Lower leg skin (tissue), 4 donors: ENCODE results near the gene PRICKLE1. TPM values are rescaled to one million over a fixed set of nuclear protein-coding genes. Genes with fewer than 3 reads are reported as not detected.

ENCODE experiments used
- DNase-seq, 2 donors: peaks; one replicate each; pipeline ENCODE4 v3.0.0-alpha.2; 2019; ENCODE audit warnings: low spot score in 2 of 2
- H3K4me3 ChIP-seq: fragments of 200-600 bp; sonication (generic); 2 replicates; pipeline ENCODE4 v1.5.1; 2017; ENCODE audit warnings: mild to moderate bottlenecking, low read depth; ENCODE audit not compliant: poor library complexity, severe bottlenecking
- CTCF ChIP-seq, 3 donors: fragments of 450-650 bp; IDR thresholded peaks; one replicate each; pipeline ENCODE4 v1.5.1; 2016; ENCODE audit warnings: antibody characterized with exemption in 3 of 3, mild to moderate bottlenecking in 3 of 3, moderate library complexity in 2 of 3
- POLR2A ChIP-seq, 2 donors: fragments of 450-650 bp; IDR thresholded peaks; one replicate each; pipeline ENCODE4 v1.6.1; 2016 to 2017; ENCODE audit warnings: antibody characterized with exemption in 2 of 2, mild to moderate bottlenecking in 1 of 2, moderate library complexity in 1 of 2
- WGBS, 2 donors: methylation state at CpG; one replicate each; pipeline ENCODE4 v1.1.5; 2018; 5-methylcytosine and 5-hydroxymethylcytosine counted together
- intact Hi-C: fragments of 100-400 bp; cut with DNase I; formaldehyde crosslinking; loops from one replicate; pipeline ENCODE4 v1.15.0; 2023; ENCODE audit warnings: low total_unique reads
- total RNA-seq, 4 donors: library from RNA; depleted of rRNA; stranded (reverse); fragments of >200 nt; gene quantifications; one replicate each; pipeline ENCODE4 v1.1.0, GENCODE V29; 2016

PRICKLE1 gene
- total RNA-seq, 4 donors from 2014 or later: 3.8 to 39.8 (median 14.4) TPM

- intact Hi-C loops: no loop called here
- 76 to 77% methylated on average over 3 of the region's 3 CpGs for WGBS, 2 donors
- TF ChIP-seq CTCF (IDR thresholded peaks at IDR 0.05): no peak
- TF ChIP-seq POLR2A (IDR thresholded peaks at IDR 0.05): no peak
Observed at GRCh38 chr12:42421844-42422779, 167.4 kb downstream of the PRICKLE1 start.

GRCh38 chr12:42420395-42420794 lies 169.2 kb downstream of the PRICKLE1 start:
- intact Hi-C loops: no loop called here
- WGBS, 2 donors: 61 to 100% methylated on average over 2 to 3 of the region's 3 CpGs
- no peak overlapping the region for H3K4me3 ChIP-seq
- TF ChIP-seq POLR2A (IDR thresholded peaks at IDR 0.05): no peak
- TF ChIP-seq CTCF (IDR thresholded peaks at IDR 0.05): no peak
- DNase-seq: no peak

More at GRCh38 chr12:42421844-42422779, 167.4 kb downstream of the PRICKLE1 start:
- DNase-seq: no peak
- H3K4me3 ChIP-seq: no peak overlapping the region

GRCh38 chr12:42410340-42410739 lies 179.2 kb downstream of the PRICKLE1 start:
- intact Hi-C loops: no loop called here
- DNase-seq: no peak
- TF ChIP-seq CTCF (IDR thresholded peaks at IDR 0.05): no peak
- 61 to 65% methylated on average over 1 of the region's 1 CpG for WGBS, 2 donors
- H3K4me3 ChIP-seq: no peak overlapping the region

- intact Hi-C loops: no loop called here
- DNase-seq: no peak
- no peak for TF ChIP-seq POLR2A (IDR thresholded peaks at IDR 0.05)
- TF ChIP-seq CTCF (IDR thresholded peaks at IDR 0.05): no peak
- H3K4me3 ChIP-seq: no peak overlapping the region
- 71 to 82% methylated on average over 2 of the region's 2 CpGs for WGBS, 2 donors
Observed at GRCh38 chr12:42409471-42409870, 180.1 kb downstream of the PRICKLE1 start.

GRCh38 chr12:42407306-42407705 lies 182.2 kb downstream of the PRICKLE1 start:
- WGBS, 2 donors: 92 to 96% methylated on average over 1 of the region's 1 CpG
- TF ChIP-seq CTCF (IDR thresholded peaks at IDR 0.05): no peak
- no peak for TF ChIP-seq POLR2A (IDR thresholded peaks at IDR 0.05)
- no peak overlapping the region for H3K4me3 ChIP-seq
- DNase-seq: no peak
- intact Hi-C loops: no loop called here
